Endothelial cell of umbilical vein (primary cell): ENCODE data around the gene PSORS1C1. TPM values are rescaled to one million over a fixed set of nuclear protein-coding genes. Genes with fewer than 3 reads are reported as not detected.

Experiments
- BruUV-seq: library from RNA; stranded (reverse); fragments of 400-500 nt; replicated peaks from 2 replicates; lab custom pipeline; 2021; lab: Mats Ljungman, UMichigan
- CTCF ChIA-PET: fragments of 300-600, 350-600 bp; sonication (Branson Sonifier 250); formaldehyde crosslinking; loops from one replicate; lab custom pipeline; 2021; ENCODE audit warnings: antibody characterized with exemption, inconsistent platforms; lab: Charles Lee
- POLR2A ChIA-PET: fragments of 300-600, 350-600 bp; sonication (Branson Sonifier 250); formaldehyde crosslinking; loops from one replicate; lab custom pipeline; 2021; ENCODE audit warnings: antibody characterized with exemption, inconsistent platforms; lab: Charles Lee
- DNase-seq: peaks from one replicate; pipeline ENCODE4 v3.0.0-alpha.2; 2011; ENCODE audit warnings: low read depth, low spot score
- FAIRE-seq: peaks from 2 replicates; lab custom pipeline; 2011; peaks lifted over from hg19 to GRCh38; lab: Jason Lieb, UNC
- H2AFZ ChIP-seq: 2 replicates; pipeline ENCODE4 v1.6.0; 2012; ENCODE audit warnings: low read depth, low read length, control low read depth, inconsistent platforms
- H3K27ac ChIP-seq: 2 replicates; pipeline ENCODE4 v1.5.1; 2011; ENCODE audit warnings: low read depth, mild to moderate bottlenecking, control low read depth, low read length, moderate library complexity; ENCODE audit not compliant: insufficient read depth
- H3K27me3 ChIP-seq, 2 experiments: 2 replicates each; pipeline versions ENCODE4 v1.6.0 to v1.6.1; 2011; ENCODE audit warnings: low read length in 2 of 2, mixed read lengths in 1 of 2; ENCODE audit not compliant: control insufficient read depth in 2 of 2, insufficient read depth in 2 of 2
- H3K36me3 ChIP-seq, 2 experiments: 2 replicates in 1 of 2; 3 replicates in 1 of 2; pipeline ENCODE4 v1.5.1; 2011; ENCODE audit warnings: low read length in 2 of 2, mild to moderate bottlenecking in 1 of 2, moderate library complexity in 1 of 2; ENCODE audit not compliant: control insufficient read depth in 2 of 2, insufficient read depth in 2 of 2; ENCODE audit errors: extremely low read depth in 1 of 2
- H3K4me1 ChIP-seq: 3 replicates; pipeline ENCODE4 v1.5.1; 2011; ENCODE audit warnings: mild to moderate bottlenecking, low read length; ENCODE audit not compliant: control insufficient read depth, insufficient read depth; ENCODE audit errors: extremely low read depth
- H3K4me2 ChIP-seq: 2 replicates; pipeline ENCODE4 v1.6.1; 2011; ENCODE audit warnings: low read length, control low read depth, mixed read lengths; ENCODE audit not compliant: insufficient read depth
- H3K4me3 ChIP-seq, 3 experiments: fragments of 200-600 bp in 1 of 3; sonication (generic), shearing (Covaris generic) in 1 of 3; replicated peaks in 1 of 3; 2 replicates each; pipeline ENCODE4 v1.5.1; 2011 to 2016; ENCODE audit warnings: control low read depth in 3 of 3, low read length in 3 of 3, mild to moderate bottlenecking in 2 of 3, inconsistent platforms in 1 of 3, low read depth in 1 of 3, moderate library complexity in 1 of 3; ENCODE audit not compliant: insufficient read depth in 1 of 3
- H3K79me2 ChIP-seq: 2 replicates; pipeline ENCODE4 v1.6.0; 2012; ENCODE audit warnings: low read length, inconsistent platforms; ENCODE audit not compliant: control insufficient read depth, insufficient read depth
- H3K9ac ChIP-seq: replicated peaks from 2 replicates; pipeline ENCODE3; 2011; ENCODE audit warnings: low read length, control low read depth; ENCODE audit not compliant: insufficient read depth; ENCODE audit errors: extremely low read depth
- H3K9me1 ChIP-seq: replicated peaks from 3 replicates; pipeline ENCODE4 v1.6.0; 2011; ENCODE audit warnings: mild to moderate bottlenecking, low read length; ENCODE audit not compliant: control insufficient read depth, insufficient read depth; ENCODE audit errors: extremely low read depth
- H3K9me3 ChIP-seq: replicated peaks from 2 replicates; pipeline ENCODE4 v1.5.1; 2012; ENCODE audit warnings: low read length, inconsistent platforms; ENCODE audit not compliant: control insufficient read depth, insufficient read depth
- H4K20me1 ChIP-seq: replicated peaks from 2 replicates; pipeline ENCODE3; 2011; ENCODE audit warnings: mild to moderate bottlenecking, low read length; ENCODE audit not compliant: control insufficient read depth, insufficient read depth; ENCODE audit errors: extremely low read depth
- EZH2 ChIP-seq: IDR thresholded peaks from 2 replicates; pipeline ENCODE4 v1.6.1; 2012; ENCODE audit warnings: borderline replicate concordance, low read depth, mild to moderate bottlenecking, moderate library complexity, low read length, inconsistent platforms; ENCODE audit not compliant: severe bottlenecking
- FOS ChIP-seq: IDR thresholded peaks from 2 replicates; pipeline ENCODE4 v1.6.1; 2011; ENCODE audit warnings: mild to moderate bottlenecking, low read length, moderate library complexity, borderline replicate concordance; ENCODE audit not compliant: insufficient read depth
- GATA2 ChIP-seq: IDR thresholded peaks from 2 replicates; pipeline ENCODE4 v1.7.0; 2011; ENCODE audit warnings: low read depth, mild to moderate bottlenecking, moderate library complexity, mixed read lengths, low read length; ENCODE audit not compliant: insufficient read length, insufficient read depth
- JUN ChIP-seq: IDR thresholded peaks from 2 replicates; pipeline ENCODE4 v1.6.1; 2011; ENCODE audit warnings: borderline replicate concordance, low read depth; ENCODE audit not compliant: insufficient read length, insufficient read depth
- POLR2AphosphoS5 ChIP-seq: IDR thresholded peaks from 2 replicates; pipeline ENCODE4 v1.6.1; 2012; ENCODE audit warnings: low read depth, mild to moderate bottlenecking, control low read depth, low read length, moderate library complexity; ENCODE audit not compliant: insufficient read depth
- dilution Hi-C: fragments of 300-500 bp; cut with MboI; formaldehyde crosslinking; loops from one replicate; pipeline ENCODE4 v1.15.0; 2019; ENCODE audit warnings: low sequenced_read_pairs; ENCODE audit not compliant: extremely low pct_ligation_motif_present
- intact Hi-C: fragments of 100-400 bp; cut with micrococcal nuclease; formaldehyde crosslinking; loops from one replicate; pipeline ENCODE4 v1.10.0; 2022
- polyA plus RNA-seq, 4 experiments: library from polyadenylated mRNA; depleted of rRNA in 3 of 4; stranded (reverse) in 3 of 4; unstranded in 1 of 4; fragments of >200 nt; gene quantifications; 2 replicates each; pipeline versions ENCODE4 v1.2.1 to v1.2.3, GENCODE V29; 2011 to 2012; ENCODE audit warnings: missing spikeins in 1 of 4
- total RNA-seq: library from RNA; stranded (reverse); gene quantifications from 2 replicates; pipeline ENCODE4 v1.2.3, GENCODE V29; 2021

Gene PSORS1C1
- total and polyA plus RNA-seq, 2 donors (not counting 3 experiments of a cell fraction or from before 2014, with no cell fraction given), result 1.1 to 13.2 TPM

GRCh38 chr6:31135710-31136109 lies 21.1 kb downstream of the PSORS1C1 start:
- FAIRE-seq, result no peak
- Histone ChIP-seq H3K4me3 (no peak overlapping the region), H3K27ac (no peak overlapping the region), H4K20me1 (no peaks in the 10 kb centered on the region), H2AFZ (no peak overlapping the region), H3K4me1 (peaks cover 6% of the 10 kb centered on the region), H3K27me3 (no peaks in the 10 kb centered on the region), H3K4me2 (no peak overlapping the region), H3K36me3 (no peaks in the 10 kb centered on the region), H3K9me3 (no peaks in the 10 kb centered on the region), H3K79me2 (no peaks in the 10 kb centered on the region), H3K9ac (no peak overlapping the region), H3K9me1 (no peaks in the 10 kb centered on the region)
- intact Hi-C loops (loop anchor here (5.0 kb wide), 1 partner anchor 307 kb away; no protein-coding TSS in a partner anchor), dilution Hi-C loops (no loop called here)
- no TSS peak for BruUV-seq
- ChIA-PET POLR2A (no interaction called here), CTCF (interaction anchor here (1.0 to 6.2 kb wide), 2 partner anchors 48 to 56 kb away, joined by 3 to 174 read pairs; no protein-coding TSS in a partner anchor)
- TF ChIP-seq GATA2, result no peak
- TF ChIP-seq JUN, result no peak
- TF ChIP-seq FOS, result no peak
- no peak for TF ChIP-seq POLR2AphosphoS5
- DNase-seq, result no peak

GRCh38 chr6:31138982-31139381 lies 24.4 kb downstream of the PSORS1C1 start, which contains the start of gene PSORS1C2:
Gene PSORS1C2 (minus strand): TSS chr6:31139066. CDS start chr6:31139026, 40 bp downstream.
- FAIRE-seq, result no peak
- no peak for TF ChIP-seq EZH2
- no peak for TF ChIP-seq GATA2

More at GRCh38 chr6:31138982-31139381, 24.4 kb downstream of the PSORS1C1 start, which contains the start of gene PSORS1C2:
- Histone ChIP-seq H3K79me2 (no peaks in the 10 kb centered on the region), H3K4me3 (no peak within 1 kb of the TSS), H3K27ac (no peak within 1 kb of the TSS), H3K9me1 (no peaks in the 10 kb centered on the region), H3K9ac (no peak within 1 kb of the TSS), H3K27me3 (no peaks in the 10 kb centered on the region), H3K4me2 (no peak within 1 kb of the TSS), H3K9me3 (no peaks in the 10 kb centered on the region), H3K4me1 (peaks cover 8% of the 10 kb centered on the region), H4K20me1 (no peaks in the 10 kb centered on the region), H2AFZ (peak within 1 kb of the TSS; percentile 50), H3K36me3 (peaks cover 0 to 8% of the 10 kb centered on the region in 2 experiments)
- BruUV-seq, result no TSS peak
- ChIA-PET POLR2A (no interaction called here), CTCF (interaction anchor here (0.9 to 6.2 kb wide), 8 partner anchors 9 to 685 kb away, joined by 3 to 174 read pairs (median 10); partner anchors contain the start of gene TCF19)
- intact Hi-C loops, result loop anchor here (5.0 kb wide), 1 partner anchor 303 kb away; no protein-coding TSS in a partner anchor
- DNase-seq, result no peak
- dilution Hi-C loops, result no loop called here
